Endothelial cell (in vitro differentiated cells): ENCODE measurements around the gene B3GAT1. TPM values are rescaled to one million over a fixed set of nuclear protein-coding genes. Genes with fewer than 3 reads are reported as not detected.

Experiments used
- DNase-seq: peaks from one replicate; pipeline ENCODE4 v3.0.0; 2021; ENCODE audit warnings: low spot score
- H3K27ac Mint-ChIP-seq: one replicate; pipeline ENCODE4 v1.8.0; 2021; ENCODE audit warnings: mixed read lengths, inconsistent platforms; ENCODE audit not compliant: unreplicated experiment
- H3K27me3 Mint-ChIP-seq: one replicate; pipeline ENCODE4 v1.8.0; 2021; ENCODE audit warnings: mild to moderate bottlenecking, moderate library complexity, mixed read lengths, inconsistent platforms; ENCODE audit not compliant: unreplicated experiment
- H3K36me3 Mint-ChIP-seq: one replicate; pipeline ENCODE4 v1.8.0; 2021; ENCODE audit warnings: mild to moderate bottlenecking, low read depth, mixed read lengths, inconsistent platforms; ENCODE audit not compliant: unreplicated experiment
- H3K4me1 Mint-ChIP-seq: one replicate; pipeline ENCODE4 v1.8.0; 2021; ENCODE audit warnings: mild to moderate bottlenecking, mixed read lengths, inconsistent platforms; ENCODE audit not compliant: unreplicated experiment
- H3K4me3 Mint-ChIP-seq: one replicate; pipeline ENCODE4 v1.8.0; 2021; ENCODE audit warnings: mild to moderate bottlenecking, mixed read lengths, inconsistent platforms; ENCODE audit not compliant: unreplicated experiment
- H3K9me3 Mint-ChIP-seq: one replicate; pipeline ENCODE4 v1.8.0; 2021; ENCODE audit warnings: mixed read lengths, inconsistent platforms; ENCODE audit not compliant: unreplicated experiment
- total RNA-seq: library from RNA; stranded (reverse); fragmentation: NEBNext Ultra II Directional; extraction: Animal tissue kit (Norgen Biotek cat#: 25700); gene quantifications from one replicate; pipeline ENCODE4 v1.2.1, GENCODE V29; 2021; ENCODE audit not compliant: unreplicated experiment
- TF ChIP-seq, protein P1 (sequence below): fragments of 200-600 bp; sonication (generic); IDR thresholded peaks from one replicate; pipeline ENCODE4 v1.5.0; 2021; ENCODE audit warnings: antibody characterized with exemption; ENCODE audit not compliant: unreplicated experiment

Gene B3GAT1
- total RNA-seq, 1 donor from 2014 or later: 18.2 TPM

DNA sequence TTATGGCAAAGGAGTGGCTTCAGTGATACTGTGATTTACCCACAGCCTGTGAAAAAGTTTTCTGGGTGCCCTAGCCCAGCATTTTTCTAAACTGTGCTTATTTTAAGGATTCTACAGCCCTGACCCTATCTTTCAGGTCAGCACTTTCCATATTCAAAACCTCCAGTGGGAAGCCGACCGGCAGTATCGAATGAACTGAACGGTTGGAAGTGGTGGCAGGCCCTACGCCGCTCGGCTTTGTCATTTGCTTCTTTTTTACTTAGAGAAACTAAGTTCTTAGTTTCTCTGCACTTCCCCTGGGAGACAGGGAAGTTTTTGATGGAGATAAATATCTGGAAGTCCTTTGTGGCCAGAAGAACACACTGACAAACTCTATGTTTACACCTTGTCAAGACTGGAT is 79.3 kb downstream of the B3GAT1 start:
- Mint-ChIP-seq H3K9me3 (no peaks in the 10 kb centered on the region), H3K36me3 (peaks cover 9% of the 10 kb centered on the region), H3K4me1 (peaks cover 23% of the 10 kb centered on the region), H3K27ac (no peak overlapping the region), H3K4me3 (peak overlapping the region; percentile 82), H3K27me3 (peaks cover 17% of the 10 kb centered on the region)
- DNase-seq: no peak
- TF ChIP-seq, protein P1, sequence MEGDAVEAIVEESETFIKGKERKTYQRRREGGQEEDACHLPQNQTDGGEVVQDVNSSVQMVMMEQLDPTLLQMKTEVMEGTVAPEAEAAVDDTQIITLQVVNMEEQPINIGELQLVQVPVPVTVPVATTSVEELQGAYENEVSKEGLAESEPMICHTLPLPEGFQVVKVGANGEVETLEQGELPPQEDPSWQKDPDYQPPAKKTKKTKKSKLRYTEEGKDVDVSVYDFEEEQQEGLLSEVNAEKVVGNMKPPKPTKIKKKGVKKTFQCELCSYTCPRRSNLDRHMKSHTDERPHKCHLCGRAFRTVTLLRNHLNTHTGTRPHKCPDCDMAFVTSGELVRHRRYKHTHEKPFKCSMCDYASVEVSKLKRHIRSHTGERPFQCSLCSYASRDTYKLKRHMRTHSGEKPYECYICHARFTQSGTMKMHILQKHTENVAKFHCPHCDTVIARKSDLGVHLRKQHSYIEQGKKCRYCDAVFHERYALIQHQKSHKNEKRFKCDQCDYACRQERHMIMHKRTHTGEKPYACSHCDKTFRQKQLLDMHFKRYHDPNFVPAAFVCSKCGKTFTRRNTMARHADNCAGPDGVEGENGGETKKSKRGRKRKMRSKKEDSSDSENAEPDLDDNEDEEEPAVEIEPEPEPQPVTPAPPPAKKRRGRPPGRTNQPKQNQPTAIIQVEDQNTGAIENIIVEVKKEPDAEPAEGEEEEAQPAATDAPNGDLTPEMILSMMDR: no peak

DNA sequence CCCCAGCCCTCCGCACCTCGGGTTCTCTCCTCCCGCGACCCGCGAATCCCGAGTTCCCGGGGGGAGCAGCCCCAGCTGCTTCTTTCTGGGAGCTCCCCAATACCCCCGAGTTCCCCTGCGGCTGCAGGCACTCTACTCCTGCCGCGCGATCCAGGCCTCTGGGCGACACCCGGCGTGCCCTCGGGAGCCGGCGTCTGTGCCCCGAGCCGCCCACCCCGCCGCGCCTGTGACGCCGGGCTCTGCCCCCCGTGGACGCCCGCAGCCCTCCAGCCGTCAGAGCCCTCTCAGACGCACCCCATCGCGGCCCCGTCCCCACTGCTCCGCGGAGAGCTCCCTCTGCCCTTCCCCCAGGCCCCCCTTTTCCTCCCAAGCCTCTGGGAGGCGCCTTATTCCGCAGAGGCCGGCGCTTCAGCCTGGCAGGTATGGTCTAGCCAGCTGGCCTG is 79.8 kb downstream of the B3GAT1 start:
- H3K27me3 Mint-ChIP-seq: peaks cover 13% of the 10 kb centered on the region
- TF ChIP-seq, protein P1: no peak
- no peak overlapping the region for H3K27ac Mint-ChIP-seq
- DNase-seq: peak; percentile 23
- no peaks in the 10 kb centered on the region for H3K9me3 Mint-ChIP-seq
- peaks cover 9% of the 10 kb centered on the region for H3K36me3 Mint-ChIP-seq
- peaks cover 23% of the 10 kb centered on the region for H3K4me1 Mint-ChIP-seq
- peak overlapping the region; percentile 82 for H3K4me3 Mint-ChIP-seq

DNA sequence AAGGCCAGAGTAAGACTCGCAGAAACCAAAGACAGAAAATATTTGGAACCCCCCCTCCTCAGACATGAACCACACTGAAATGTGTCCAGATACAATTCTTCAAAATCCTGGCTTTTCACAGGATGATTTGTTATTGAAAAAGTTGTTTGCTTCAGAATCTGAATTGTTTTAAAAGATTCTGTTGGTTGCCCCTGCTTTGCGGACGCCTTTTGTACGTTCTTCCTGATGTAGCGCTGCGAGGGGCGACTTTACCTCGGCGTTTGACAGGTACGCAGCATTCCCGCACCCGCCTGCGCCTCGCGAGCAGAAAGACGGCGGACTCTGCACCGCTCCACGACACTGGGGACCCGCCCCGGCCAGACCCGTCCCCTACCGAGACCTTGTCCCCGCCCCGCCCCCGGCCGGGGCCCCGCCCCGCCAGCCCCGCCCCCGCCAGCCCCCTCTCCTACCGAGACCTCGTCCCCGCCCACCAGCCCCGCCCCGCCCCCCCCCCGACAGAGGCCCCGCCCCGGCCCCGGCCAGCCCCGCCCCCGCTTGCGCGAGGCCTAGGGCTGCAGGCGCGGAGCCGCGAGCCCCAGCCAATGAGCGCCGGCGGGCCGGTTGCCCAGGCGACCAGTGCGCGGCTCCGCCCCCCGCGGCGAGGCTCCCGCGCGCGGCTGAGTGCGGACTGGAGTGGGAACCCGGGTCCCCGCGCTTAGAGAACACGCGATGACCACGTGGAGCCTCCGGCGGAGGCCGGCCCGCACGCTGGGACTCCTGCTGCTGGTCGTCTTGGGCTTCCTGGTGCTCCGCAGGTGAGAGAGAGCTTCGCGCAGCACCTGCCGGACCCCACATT is 80.5 kb downstream of the B3GAT1 start, which contains the start of gene GLB1L2:
Gene GLB1L2 (plus strand): TSS at position 635 of the 835 bp plus-strand sequence. CDS start 74 bp downstream, at position 709.
- H3K36me3 Mint-ChIP-seq: peaks cover 9% of the 10 kb centered on the region

DNA sequence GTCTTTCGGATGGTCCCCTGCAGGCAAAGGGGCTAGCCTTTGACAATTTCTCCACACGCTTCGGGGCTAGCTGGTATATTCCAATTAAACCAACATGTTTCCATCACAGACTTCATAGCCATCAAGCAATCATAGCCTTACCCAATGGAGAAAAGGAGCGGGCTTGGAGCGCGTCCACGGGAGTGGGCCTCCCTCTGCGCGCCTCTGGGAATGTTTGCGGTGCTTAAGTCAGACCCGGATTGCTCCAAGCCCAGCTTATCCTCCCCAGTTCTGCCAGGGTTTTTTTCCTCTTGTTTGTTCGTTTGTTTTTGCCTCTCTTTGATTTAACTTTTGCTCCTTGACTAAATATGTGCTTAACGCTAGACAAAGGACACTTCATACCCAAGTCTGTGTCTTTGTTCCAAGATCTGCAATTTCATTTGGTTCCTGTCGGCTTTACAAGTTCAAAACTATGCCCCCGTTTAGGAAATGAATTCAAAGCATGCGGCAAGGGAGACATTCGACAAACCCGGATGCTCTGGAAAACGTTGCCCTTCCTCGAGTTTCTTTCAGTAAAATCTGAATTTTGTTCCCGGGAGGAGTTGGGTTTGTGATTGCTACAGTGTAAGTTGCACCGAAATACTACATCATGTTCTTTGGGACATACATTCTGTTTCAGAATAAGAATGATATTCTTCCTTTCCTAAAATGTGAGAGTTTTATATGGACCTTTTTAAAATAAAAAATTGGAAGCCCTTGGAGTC is 81.3 kb downstream of the B3GAT1 start:
- peaks cover 9% of the 10 kb centered on the region for H3K36me3 Mint-ChIP-seq
- DNase-seq: no peak
- H3K27me3 Mint-ChIP-seq: peaks cover 12% of the 10 kb centered on the region
- H3K4me1 Mint-ChIP-seq: peaks cover 23% of the 10 kb centered on the region
- H3K27ac Mint-ChIP-seq: no peak overlapping the region
- TF ChIP-seq, protein P1: no peak
- H3K4me3 Mint-ChIP-seq: peak overlapping the region; percentile 88
- no peaks in the 10 kb centered on the region for H3K9me3 Mint-ChIP-seq

More for the DNA sequence above, 80.5 kb downstream of the B3GAT1 start, which contains the start of gene GLB1L2:
- TF ChIP-seq, protein P1: no peak
- Mint-ChIP-seq H3K27ac (no peak within 1 kb of the TSS), H3K4me3 (peak within 1 kb of the TSS; percentile 88), H3K4me1 (peaks cover 23% of the 10 kb centered on the region), H3K9me3 (no peaks in the 10 kb centered on the region), H3K27me3 (peaks cover 12% of the 10 kb centered on the region)
- DNase-seq: peak; percentile 77

Other genes with a start within 250 kb of the B3GAT1 start
- 25.4 TPM for gene NCAPD3, start 188.3 kb downstream of the B3GAT1 start, total RNA-seq
- gene VPS26B, start 187.6 kb downstream of the B3GAT1 start, total RNA-seq: 132 TPM
- gene THYN1, start 158.9 kb downstream of the B3GAT1 start, total RNA-seq: 42.5 TPM
- gene ACAD8, start 158.7 kb downstream of the B3GAT1 start, total RNA-seq: 33.5 TPM
- 16.5 TPM for gene GLB1L3, start 135.9 kb downstream of the B3GAT1 start, total RNA-seq
- 5.0 TPM for gene GLB1L2, start 80.3 kb downstream of the B3GAT1 start, total RNA-seq